NCI-H1436 treated with DMSO at 0.1 percent for 48 hours (cell line): ENCODE data around the gene SIX3.

Experiments
- DNase-seq: peaks from one replicate; lab custom pipeline; 2025; lab: John Stamatoyannopoulos, UW

SIX3 gene

DNA sequence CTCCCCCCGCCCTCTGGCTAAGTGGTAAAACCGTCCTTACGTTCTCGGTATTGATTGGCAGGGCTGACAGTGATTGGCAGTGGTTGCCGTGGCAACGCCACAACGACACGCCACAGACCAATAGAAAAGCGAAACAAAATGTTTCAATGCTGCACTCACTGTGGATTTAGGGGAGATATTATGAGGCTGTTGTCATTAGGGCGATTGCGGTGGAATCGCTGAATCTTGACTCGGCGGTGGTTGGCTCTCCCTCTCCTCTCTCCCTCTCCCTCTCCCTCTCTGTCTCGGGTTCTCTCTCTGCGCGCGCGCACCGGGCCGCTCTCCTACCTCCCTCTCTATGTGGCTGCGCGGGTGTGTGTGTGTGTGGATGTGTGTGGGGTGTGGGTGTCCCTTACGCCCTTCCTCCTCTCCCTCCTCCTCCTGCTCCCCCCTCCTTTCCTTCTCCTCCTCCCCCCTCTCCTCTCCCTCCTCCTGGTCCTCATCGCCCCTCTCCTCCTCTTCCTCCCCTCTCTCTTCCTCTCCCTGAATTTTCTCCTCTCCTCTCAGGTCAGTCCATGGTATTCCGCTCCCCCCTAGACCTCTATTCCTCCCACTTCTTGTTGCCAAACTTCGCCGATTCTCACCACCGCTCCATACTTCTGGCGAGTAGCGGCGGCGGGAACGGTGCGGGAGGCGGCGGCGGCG is at the start of gene SIX3:
TSS of gene SIX3 (plus strand) at position 152 of the 684 bp plus-strand sequence. CDS start at position 555, 403 bp downstream.
- DNase-seq: no peak

DNA sequence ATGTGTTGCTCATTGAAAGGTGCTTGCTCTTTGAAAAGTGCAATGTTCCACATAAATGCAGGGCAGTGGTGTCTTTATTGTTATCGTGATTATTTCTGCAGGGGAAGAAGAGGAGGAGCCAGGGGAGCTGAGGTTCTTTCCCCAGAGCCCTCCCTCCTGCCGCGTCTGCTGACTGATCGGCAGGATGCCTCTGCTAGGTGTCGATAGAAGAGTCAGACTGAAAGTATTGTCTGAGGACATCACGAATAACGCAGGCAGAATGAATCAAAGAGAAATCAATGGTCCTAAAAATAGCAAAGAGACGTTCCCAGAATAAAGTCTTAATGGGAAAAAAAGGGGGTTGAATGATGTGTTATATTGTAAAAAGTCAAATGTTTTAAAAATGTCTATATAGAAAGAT is 47.4 kb upstream of the SIX3 start:
- no peak for DNase-seq

GRCh38 chr2:44895061-44895460 is 46.4 kb upstream of the SIX3 start:
- DNase-seq: no peak

- no peak for DNase-seq
Observed at GRCh38 chr2:44897406-44897805, 44.1 kb upstream of the SIX3 start.

GRCh38 chr2:44902217-44903137 is 39.0 kb upstream of the SIX3 start:
- DNase-seq: peak; percentile 41

DNA sequence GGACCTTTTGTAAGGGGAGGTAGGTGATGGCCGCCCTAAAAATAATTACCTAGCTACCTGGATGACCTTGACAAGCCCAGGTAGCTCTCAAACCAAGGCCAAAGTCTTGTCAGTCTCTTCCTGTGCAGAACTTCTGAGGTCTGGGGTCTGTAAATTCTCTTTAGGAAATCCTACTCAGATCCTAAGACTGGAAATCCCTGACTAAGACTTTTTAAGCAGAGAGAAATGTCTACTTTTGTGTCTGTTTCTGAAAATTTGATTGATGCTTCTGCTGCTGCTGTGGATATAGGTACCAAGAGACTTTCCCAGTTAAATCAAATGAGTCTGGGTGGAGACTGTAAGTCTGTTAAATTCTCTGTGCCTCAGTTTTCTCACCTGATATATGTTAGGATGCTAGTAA is 36.9 kb upstream of the SIX3 start:
- no peak for DNase-seq

- DNase-seq: no peak
Observed at GRCh38 chr2:44906972-44907371, 34.5 kb upstream of the SIX3 start.

DNA sequence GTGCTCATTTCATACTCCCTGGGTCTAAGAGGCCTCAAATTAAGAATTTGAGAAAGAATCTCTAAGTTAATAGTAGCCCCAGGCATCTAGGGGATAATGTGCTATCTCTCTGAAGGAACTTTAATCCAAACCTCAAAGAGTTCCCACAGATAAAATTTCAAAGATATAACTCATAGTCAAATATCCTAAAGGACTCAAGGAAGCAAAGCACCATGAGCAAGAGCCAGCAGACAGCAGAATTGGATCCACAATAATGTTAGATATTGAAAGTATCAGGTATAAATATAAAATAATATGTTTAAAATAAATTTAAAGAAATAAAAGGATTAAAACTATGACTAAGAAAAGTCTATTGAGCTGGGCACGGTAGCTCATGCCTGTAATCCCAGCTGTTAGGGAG is 31.7 kb upstream of the SIX3 start:
- no peak for DNase-seq

GRCh38 chr2:44912660-44913059 is 28.8 kb upstream of the SIX3 start:
- DNase-seq: no peak

GRCh38 chr2:44916291-44916690 is 25.2 kb upstream of the SIX3 start:
- DNase-seq: no peak

GRCh38 chr2:44918095-44918775 is 23.3 kb upstream of the SIX3 start:
- no peak for DNase-seq

- DNase-seq: no peak
Observed at GRCh38 chr2:44920751-44921150, 20.8 kb upstream of the SIX3 start.

DNA sequence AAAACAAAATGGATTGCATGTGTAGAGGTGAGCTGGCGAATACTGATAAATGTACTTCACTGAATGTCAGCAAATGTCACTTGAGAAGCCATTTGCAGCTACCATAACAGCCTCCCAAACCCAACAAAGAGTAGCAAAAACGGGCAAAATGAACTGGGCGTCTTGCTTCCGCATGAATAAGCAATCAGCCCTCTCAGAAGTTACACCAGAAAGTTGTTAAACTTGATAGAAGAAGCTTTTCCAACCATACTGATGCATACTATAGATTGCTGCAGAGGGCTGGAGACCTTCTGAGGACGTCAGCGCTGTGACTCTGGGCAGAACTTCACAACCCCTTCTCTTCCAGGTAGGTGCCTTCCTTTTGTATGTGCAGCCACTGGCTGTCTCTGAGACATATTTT is 18.7 kb upstream of the SIX3 start:
- no peak for DNase-seq

- DNase-seq: no peak
Observed at GRCh38 chr2:44925561-44926136, 15.9 kb upstream of the SIX3 start.

- no peak for DNase-seq
Observed at GRCh38 chr2:44926957-44927356, 14.5 kb upstream of the SIX3 start.

DNA sequence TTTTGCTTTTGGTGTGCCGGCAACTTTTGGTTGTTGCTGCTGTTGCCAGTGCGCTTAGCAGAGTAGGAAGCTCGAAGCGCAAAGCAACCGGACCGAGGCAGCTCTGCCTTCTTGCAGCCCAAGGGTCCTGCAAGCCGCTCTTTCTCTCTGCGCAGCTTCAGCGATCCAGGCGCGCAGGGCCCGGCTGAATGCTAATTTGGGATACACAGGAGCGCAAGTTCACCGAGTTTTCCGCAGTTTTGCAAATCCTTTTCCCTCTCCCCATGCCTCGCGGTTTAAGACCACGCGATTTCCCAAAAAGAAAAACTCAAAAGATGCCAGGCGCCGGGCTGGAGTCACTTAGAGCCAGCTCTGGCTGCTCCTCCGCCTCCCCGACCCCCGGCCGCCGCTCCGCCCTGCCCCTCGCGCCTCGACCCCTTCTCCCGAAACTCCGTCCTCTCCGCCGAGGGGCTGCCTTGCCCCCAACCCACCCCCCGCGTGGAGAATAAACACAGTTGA is 13.5 kb upstream of the SIX3 start:
- DNase-seq: no peak

DNA sequence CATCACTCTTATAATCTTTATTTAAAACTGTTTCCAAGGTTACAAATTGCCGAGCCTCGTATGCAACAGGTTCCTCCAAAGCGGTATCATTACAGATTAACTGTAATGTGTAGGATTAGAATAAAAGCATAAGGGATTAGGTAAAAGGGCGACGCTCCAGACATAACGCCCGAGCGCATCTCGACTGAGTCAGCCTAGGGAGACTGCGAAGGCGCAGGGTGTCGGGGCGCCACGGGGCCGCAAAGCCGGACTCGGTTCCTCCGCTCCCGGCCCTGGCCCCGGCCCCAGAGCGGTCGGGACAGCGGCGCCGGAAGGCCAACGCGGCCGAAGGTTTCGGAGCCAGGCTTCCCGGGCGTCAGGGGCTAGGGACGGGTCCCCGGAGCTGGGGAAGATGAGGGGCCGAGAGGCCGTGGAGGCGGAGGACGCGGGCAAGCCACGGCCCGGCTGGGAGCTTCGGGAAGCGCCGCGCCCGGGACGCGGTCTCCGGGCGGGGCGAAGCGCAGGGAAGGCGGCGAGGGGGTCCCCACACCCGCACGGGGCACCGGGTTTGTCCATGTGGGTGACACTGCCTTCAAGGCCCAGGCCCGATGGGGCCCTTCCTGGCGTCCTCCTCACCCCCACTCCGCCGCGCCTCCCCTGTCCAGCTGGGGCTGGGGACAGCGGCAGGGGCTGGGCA is 12.9 kb upstream of the SIX3 start:
- no peak for DNase-seq

- no peak for DNase-seq
Observed at GRCh38 chr2:44929159-44929734, 12.3 kb upstream of the SIX3 start.

DNA sequence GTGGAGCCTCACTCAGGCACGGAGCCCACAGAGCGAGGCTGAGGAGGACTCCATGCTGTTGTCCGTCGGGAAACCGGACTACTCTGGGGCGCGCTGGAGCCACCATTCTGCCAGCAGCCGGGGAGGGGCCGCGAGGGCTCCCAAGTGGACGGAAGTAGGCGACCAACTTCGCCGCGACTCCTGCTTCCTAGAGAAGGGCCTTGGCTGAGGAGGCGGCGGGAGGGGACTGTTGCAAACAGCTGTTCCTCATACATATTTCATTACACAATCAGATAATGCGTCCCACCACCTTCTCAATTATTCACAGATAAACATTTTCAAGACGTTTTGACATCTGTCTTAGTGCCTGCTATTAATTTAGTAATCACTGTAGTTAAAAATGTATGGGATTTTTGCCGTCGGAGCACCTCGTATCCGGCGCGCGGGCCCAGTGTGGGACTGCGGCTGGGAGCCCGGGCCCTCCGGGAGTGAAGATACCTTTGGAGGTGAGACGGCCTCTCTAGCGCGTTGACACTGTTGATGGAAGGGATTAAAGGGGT is 11.7 kb upstream of the SIX3 start:
- DNase-seq: no peak

GRCh38 chr2:44930274-44931197 is 11.0 kb upstream of the SIX3 start:
- no peak for DNase-seq
